Endodermal cell (in vitro differentiated cells): Measurements from ENCODE around the gene GJD4. TPM values are rescaled to one million over a fixed set of nuclear protein-coding genes. Genes with fewer than 3 reads are reported as not detected.

Experiments
- DNase-seq: peaks from one replicate; pipeline ENCODE4 v3.0.0-alpha.2; 2017
- H3K27ac ChIP-seq: 2 replicates; pipeline ENCODE4 v1.5.1; 2013; ENCODE audit warnings: mild to moderate bottlenecking, low read depth, low read length, moderate library complexity
- H3K27me3 ChIP-seq: 2 replicates; pipeline ENCODE4 v1.6.1; 2013; ENCODE audit warnings: mild to moderate bottlenecking, low read length, moderate library complexity; ENCODE audit not compliant: insufficient read depth, control insufficient read depth, poor library complexity, severe bottlenecking
- H3K36me3 ChIP-seq: 2 replicates; pipeline ENCODE4 v1.7.0; 2013; ENCODE audit warnings: mild to moderate bottlenecking, low read length, moderate library complexity; ENCODE audit not compliant: control insufficient read depth, insufficient read depth
- H3K4me1 ChIP-seq: one replicate; pipeline ENCODE4 v1.7.0; 2013; ENCODE audit warnings: low read length; ENCODE audit not compliant: control insufficient read depth, insufficient read depth
- H3K4me3 ChIP-seq: 2 replicates; pipeline ENCODE4 v1.5.1; 2013; ENCODE audit warnings: mild to moderate bottlenecking, low read length, moderate library complexity
- H3K9ac ChIP-seq: 2 replicates; pipeline ENCODE4 v1.6.1; 2013; ENCODE audit warnings: mild to moderate bottlenecking, low read length, moderate library complexity; ENCODE audit not compliant: poor library complexity, severe bottlenecking; ENCODE audit errors: extremely low read depth
- H3K9me3 ChIP-seq: 2 replicates; pipeline ENCODE4 v1.6.1; 2013; ENCODE audit warnings: mild to moderate bottlenecking, low read length, moderate library complexity; ENCODE audit not compliant: control insufficient read depth
- H3K27ac Mint-ChIP-seq: 2 replicates; pipeline ENCODE4 v1.8.0; 2020; ENCODE audit warnings: mixed read lengths
- H3K27me3 Mint-ChIP-seq: 2 replicates; pipeline ENCODE4 v1.8.0; 2021; ENCODE audit warnings: mild to moderate bottlenecking, mixed read lengths; ENCODE audit not compliant: insufficient read depth
- H3K36me3 Mint-ChIP-seq: 2 replicates; pipeline ENCODE4 v1.8.0; 2020; ENCODE audit warnings: low read depth, mixed read lengths
- H3K4me1 Mint-ChIP-seq: 2 replicates; pipeline ENCODE4 v1.8.0; 2020; ENCODE audit warnings: mixed read lengths
- H3K4me3 Mint-ChIP-seq: 2 replicates; pipeline ENCODE4 v1.8.0; 2020; ENCODE audit warnings: mild to moderate bottlenecking, moderate library complexity, mixed read lengths
- H3K9me3 Mint-ChIP-seq: 2 replicates; pipeline ENCODE4 v1.8.0; 2020; ENCODE audit warnings: mild to moderate bottlenecking, mixed read lengths
- WGBS, 2 experiments: methylation state at CpG; one replicate each; pipeline versions ENCODE4 v1.1.5 to v1.1.7; 2013; ENCODE audit warnings: missing lambda C conversion rate in 2 of 2, mixed read lengths in 1 of 2; ENCODE audit not compliant: insufficient coverage in 1 of 2, insufficient read length in 1 of 2; 5-methylcytosine and 5-hydroxymethylcytosine counted together
- total RNA-seq, 2 donors: library from RNA; stranded (reverse); fragmentation: NEBNext Ultra II Directional in 1 of 2; extraction: Animal tissue kit (Norgen Biotek cat#: 25700) in 1 of 2; gene quantifications; 2 replicates in 1 of 2; 3 replicates in 1 of 2; pipeline ENCODE4 v1.2.1, GENCODE V29; 2021
- TF ChIP-seq, protein P1 (sequence below): fragments of 200-600 bp; sonication (generic); conservative IDR thresholded peaks from 2 replicates; pipeline ENCODE4 v1.5.0; 2021; ENCODE audit warnings: antibody characterized with exemption, mild to moderate bottlenecking

The GJD4 gene
- total RNA-seq, 2 donors from 2014 or later, result 0.22 to 0.29 TPM

DNA sequence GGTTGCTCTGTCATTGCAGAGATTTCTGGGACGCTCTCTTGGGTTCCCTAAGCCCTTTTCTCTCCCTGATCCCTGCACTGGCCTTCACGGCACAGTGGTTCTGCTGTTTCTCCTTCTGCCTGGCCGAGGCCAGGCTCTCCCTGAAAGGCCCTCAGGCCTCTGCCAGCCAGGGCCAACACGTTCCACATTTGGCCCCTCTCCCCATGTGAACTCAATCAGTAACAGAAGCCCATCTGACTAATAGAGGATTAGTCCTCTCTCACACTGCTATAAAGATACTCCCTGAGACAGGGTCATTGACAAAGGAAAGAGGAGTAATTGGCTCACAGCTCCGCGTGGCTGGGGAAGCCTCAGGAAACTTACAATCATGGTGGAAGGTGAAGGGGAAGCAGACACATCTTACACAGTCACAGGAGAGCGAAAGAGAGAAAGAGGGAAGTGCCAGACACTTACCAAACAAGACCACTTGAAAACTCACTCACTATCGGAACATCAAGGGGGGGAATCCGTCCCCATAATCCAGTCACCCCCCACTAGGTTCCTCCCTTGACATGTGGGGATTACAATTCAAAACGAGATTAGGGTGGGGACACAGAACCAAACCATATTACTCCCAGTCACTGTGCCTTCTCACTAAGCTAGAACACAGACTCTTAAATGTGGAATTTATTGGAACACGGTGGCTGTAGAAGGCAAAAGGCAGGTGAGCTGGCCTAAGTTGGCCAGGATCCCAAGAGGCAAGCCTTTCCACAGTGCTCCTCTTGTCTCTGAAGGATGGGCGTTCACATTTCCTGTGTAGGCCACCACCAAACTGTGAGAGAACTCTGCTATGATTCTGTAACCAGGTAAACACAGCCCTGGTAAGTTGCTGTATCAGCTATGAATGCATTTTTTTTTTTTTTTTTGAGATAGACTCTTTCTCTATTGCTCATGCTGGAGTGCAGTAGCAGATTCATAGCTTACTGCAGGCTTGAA lies 28.2 kb downstream of the GJD4 start:
- Mint-ChIP-seq H3K27ac (peak overlapping the region; percentile 85), H3K4me3 (no peak overlapping the region), H3K36me3 (peaks cover 9% of the 10 kb centered on the region), H3K9me3 (peaks cover 7% of the 10 kb centered on the region), H3K27me3 (no peaks in the 10 kb centered on the region), H3K4me1 (peaks cover 35% of the 10 kb centered on the region)
- Histone ChIP-seq H3K27ac (no peak overlapping the region), H3K4me3 (no peak overlapping the region), H3K9me3 (peaks cover 13% of the 10 kb centered on the region), H3K4me1 (peaks cover 18% of the 10 kb centered on the region), H3K36me3 (peaks cover 5% of the 10 kb centered on the region), H3K9ac (peak overlapping the region; percentile 31), H3K27me3 (no peaks in the 10 kb centered on the region)
- TF ChIP-seq, protein P1, sequence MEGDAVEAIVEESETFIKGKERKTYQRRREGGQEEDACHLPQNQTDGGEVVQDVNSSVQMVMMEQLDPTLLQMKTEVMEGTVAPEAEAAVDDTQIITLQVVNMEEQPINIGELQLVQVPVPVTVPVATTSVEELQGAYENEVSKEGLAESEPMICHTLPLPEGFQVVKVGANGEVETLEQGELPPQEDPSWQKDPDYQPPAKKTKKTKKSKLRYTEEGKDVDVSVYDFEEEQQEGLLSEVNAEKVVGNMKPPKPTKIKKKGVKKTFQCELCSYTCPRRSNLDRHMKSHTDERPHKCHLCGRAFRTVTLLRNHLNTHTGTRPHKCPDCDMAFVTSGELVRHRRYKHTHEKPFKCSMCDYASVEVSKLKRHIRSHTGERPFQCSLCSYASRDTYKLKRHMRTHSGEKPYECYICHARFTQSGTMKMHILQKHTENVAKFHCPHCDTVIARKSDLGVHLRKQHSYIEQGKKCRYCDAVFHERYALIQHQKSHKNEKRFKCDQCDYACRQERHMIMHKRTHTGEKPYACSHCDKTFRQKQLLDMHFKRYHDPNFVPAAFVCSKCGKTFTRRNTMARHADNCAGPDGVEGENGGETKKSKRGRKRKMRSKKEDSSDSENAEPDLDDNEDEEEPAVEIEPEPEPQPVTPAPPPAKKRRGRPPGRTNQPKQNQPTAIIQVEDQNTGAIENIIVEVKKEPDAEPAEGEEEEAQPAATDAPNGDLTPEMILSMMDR, result no peak
- DNase-seq, result peak; percentile 51
- 57 to 72% methylated on average over 4 to 11 of the region's 12 CpGs for WGBS, 2 experiments

DNA sequence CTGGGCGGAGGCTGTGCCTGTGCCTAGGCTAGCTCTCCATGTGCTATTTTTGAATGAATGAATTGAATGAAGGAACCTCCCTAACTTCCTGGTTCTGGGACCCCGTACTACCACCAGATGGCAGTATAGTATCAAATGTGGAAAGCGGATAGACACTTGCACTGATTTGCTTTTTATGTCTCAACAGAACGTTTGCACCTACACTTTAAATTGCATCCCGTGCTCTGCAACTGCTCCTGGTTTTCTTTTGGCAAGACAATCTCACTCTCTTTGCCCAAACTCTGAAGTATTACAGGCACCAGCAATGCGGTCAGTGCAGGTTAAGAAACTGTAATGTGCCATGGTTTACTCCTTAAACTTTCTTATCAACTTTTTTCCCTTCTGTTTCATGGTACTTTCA lies 30.4 kb downstream of the GJD4 start:
- peak; percentile 85 for DNase-seq
- Histone ChIP-seq H3K4me1 (peaks cover 16% of the 10 kb centered on the region), H3K9ac (no peak overlapping the region), H3K27me3 (no peaks in the 10 kb centered on the region), H3K9me3 (no peaks in the 10 kb centered on the region), H3K27ac (no peak overlapping the region), H3K4me3 (no peak overlapping the region), H3K36me3 (peaks cover 16% of the 10 kb centered on the region)
- H3K4me3 Mint-ChIP-seq, result no peak overlapping the region
- H3K27me3 Mint-ChIP-seq, result no peaks in the 10 kb centered on the region
- TF ChIP-seq, protein P1, result peak; percentile 95
- 26 to 29% methylated on average over 6 of the region's 6 CpGs for WGBS, 2 experiments
- no peak overlapping the region for H3K27ac Mint-ChIP-seq
- H3K4me1 Mint-ChIP-seq, result peaks cover 29% of the 10 kb centered on the region
- H3K9me3 Mint-ChIP-seq, result no peaks in the 10 kb centered on the region
- peaks cover 28% of the 10 kb centered on the region for H3K36me3 Mint-ChIP-seq

DNA sequence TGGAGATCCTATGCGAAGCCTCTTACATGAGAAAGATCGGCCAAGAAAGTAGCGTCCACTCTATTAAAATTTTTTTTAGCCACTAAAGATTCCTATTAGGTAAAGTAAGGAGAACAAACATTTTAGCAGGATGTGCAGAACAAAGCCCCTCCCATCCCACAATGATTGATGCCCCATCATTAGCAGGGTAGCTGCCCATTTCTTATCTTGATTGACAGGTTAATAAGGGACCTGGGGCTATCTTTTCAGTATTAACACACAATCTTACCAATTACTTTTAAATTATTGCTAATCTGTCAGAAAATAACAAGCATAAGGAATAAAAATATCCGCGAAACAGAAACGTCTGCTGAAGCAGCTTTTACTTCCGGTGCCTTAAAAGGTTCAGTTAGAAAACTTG lies 31.8 kb downstream of the GJD4 start:
- no peak overlapping the region for H3K9ac ChIP-seq
- H3K36me3 ChIP-seq, result peaks cover 16% of the 10 kb centered on the region
- WGBS, 2 experiments, result 14 to 30% methylated on average over 2 to 7 of the region's 7 CpGs

More for the DNA sequence above, 31.8 kb downstream of the GJD4 start:
- Histone ChIP-seq H3K4me1 (peaks cover 10% of the 10 kb centered on the region), H3K9me3 (no peaks in the 10 kb centered on the region), H3K4me3 (peak overlapping the region; percentile 91), H3K27ac (no peak overlapping the region), H3K27me3 (no peaks in the 10 kb centered on the region)
- H3K4me3 Mint-ChIP-seq, result peak overlapping the region; percentile 94
- no peaks in the 10 kb centered on the region for H3K27me3 Mint-ChIP-seq
- H3K36me3 Mint-ChIP-seq, result peaks cover 32% of the 10 kb centered on the region
- DNase-seq, result no peak
- TF ChIP-seq, protein P1, result no peak
- H3K4me1 Mint-ChIP-seq, result peaks cover 22% of the 10 kb centered on the region
- H3K27ac Mint-ChIP-seq, result no peak overlapping the region
- no peaks in the 10 kb centered on the region for H3K9me3 Mint-ChIP-seq
